Measurements from ENCODE around the gene PRRX2.
"Not testable (repeated sequence)": the region's sequence is repeated elsewhere in the genome, so short reads cannot be mapped to it uniquely, and the experiment has no call there.

Gene PRRX2

DNA sequence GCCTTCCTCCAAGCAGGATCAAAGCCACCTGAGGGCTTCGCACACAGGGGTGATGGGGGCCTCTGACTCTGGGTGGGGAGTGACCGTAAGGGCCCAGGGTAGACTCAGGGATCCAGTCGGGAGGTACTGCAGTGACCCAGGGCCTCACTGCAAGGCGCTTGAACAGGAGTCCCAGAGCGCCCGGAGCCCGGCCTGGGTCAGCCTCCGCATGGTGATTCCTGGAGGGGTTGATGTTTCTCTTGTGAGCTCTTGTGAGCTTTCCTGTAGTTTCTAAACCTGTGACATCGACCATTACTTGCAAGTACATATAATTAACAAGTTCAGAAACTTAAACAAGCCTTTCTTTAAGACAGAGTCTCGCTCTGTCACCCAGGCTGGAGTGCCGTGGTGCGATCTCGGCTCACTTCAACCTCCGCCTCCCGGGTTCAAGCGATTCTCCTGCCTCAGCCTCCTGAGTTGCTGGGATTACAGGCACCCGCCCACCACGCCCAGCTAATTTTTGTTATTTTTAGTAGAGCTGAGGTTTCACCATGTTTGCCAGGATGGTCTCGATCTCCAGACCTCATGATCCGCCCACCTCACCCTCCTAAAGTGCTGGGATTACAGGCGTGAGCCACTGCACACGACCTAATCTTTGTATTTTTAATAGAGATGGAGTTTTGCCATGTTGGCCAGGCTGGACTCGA is 67.6 kb downstream of the PRRX2 start:
- DNase-seq (ENCODE audit: low read depth in 2 of 2) = no peak

DNA sequence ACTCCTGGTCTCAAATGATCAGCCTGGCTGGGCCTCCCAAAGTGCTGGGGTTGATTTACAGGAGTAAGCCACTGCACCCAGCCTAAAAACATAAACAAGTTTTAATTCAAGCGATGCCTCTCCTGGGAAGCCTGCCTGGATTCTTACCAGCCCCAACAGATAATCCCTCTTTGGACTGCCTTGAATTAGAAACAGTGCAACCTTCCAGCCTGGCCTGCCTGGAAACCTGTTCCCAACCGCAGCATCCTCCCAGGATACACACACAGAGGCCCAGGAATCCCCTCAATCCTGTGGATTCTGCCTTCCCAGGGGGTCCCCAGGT is 68.1 kb downstream of the PRRX2 start:
- no peak for DNase-seq (ENCODE audit: low read depth in 2 of 2)

DNA sequence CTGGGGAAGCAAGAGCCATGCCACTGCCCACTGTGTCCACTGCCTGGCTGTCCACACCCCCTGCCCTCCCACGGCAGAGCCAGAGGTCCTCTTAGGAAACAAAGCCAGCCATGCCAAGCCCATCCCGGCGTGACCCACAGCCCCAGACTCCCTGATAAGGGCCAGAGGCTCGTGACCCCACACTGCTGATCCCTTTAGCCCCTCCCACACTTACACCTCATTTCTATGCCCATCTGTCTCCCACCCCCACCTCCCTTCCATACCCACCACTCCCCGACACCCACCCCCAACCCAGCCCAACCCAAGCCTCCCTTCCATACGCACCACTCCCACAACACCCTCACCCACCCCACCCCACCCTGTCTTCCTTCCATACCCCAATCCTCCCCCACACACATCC is 70.1 kb downstream of the PRRX2 start:
- DNase-seq (ENCODE audit: low read depth in 2 of 2) = no peak

DNA sequence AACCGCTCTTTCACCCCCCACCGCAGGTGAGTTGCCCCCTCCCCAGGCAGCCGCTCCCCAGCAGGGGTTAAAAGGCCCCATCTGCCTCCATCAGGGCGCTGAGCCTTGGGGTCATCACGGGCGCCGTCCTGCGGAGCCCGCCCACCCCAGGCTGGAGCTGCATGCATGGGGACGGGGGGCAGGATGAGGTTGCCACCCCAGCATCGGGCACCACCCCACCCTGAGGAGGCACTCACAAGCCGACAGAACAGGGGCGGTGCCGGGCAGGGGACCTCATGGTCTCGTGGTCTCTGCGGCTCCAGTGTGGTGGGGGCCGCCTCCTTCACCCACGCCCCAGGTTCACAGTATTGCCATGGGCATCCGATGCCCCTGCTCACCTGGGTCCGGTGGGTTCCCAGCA is 70.9 kb downstream of the PRRX2 start:
- DNase-seq (ENCODE audit: low read depth in 2 of 2) = no peak

DNA sequence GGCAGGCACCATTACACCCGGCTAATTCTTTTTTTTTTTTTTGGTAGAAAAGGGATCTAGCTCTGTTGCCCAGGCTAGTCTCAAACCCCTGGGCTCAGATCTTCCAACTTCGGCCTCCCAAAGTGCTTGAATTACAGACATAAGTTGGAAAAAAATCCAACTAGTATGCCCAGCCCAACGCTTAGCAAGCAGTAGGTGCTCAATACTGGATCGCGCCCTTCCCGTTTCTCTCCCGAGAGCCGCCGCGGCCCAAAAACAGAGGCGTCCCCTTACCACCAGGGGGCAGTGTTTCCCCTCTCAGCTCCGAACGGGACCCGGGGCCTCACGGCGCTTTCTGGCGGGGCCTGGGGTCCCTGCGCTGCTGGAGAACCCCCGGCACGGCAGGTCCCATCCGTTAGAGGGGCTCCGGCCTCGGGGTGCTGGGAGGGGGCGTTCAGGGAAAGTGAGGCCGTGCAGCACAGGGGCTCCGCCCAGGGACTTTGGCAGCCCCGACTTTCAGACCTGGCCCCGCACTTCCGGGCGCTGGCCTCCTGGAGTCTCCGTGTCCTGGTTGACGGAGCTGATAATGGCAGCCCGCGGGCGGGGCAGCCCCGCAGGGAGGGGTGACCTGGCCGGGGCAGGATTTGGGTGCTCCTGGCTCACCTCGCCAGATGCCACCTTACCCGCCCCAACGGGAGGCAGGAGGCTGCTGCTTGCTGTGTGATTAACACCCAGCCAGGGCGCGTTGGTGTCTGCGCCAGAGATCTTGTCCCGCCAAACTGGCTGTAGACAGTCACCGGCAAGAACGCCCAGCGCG is 72.2 kb downstream of the PRRX2 start:
- peak; percentile 80 to 91 for DNase-seq (ENCODE audit: low read depth in 2 of 2)

DNA sequence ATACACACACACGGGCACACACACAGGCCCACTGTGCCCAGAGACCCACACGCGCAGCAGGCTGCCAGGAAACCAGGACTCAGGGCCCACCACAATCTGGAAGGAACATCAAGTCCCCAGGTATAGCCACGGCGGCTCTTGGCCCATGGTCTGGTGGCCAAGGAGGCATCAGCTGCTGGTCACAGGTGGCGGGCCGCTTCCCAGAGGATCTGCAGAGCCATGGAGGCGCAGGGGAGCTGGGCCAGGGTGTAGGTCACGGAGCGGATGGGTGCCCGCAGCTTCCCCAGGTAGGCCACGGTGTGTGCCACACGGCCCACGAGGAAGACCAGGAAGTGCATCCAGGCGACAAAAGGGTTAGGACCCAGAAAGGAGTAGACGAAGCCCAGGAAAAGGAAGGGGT is 74.0 kb downstream of the PRRX2 start:
- no peak for DNase-seq (ENCODE audit: low read depth in 2 of 2)

DNA sequence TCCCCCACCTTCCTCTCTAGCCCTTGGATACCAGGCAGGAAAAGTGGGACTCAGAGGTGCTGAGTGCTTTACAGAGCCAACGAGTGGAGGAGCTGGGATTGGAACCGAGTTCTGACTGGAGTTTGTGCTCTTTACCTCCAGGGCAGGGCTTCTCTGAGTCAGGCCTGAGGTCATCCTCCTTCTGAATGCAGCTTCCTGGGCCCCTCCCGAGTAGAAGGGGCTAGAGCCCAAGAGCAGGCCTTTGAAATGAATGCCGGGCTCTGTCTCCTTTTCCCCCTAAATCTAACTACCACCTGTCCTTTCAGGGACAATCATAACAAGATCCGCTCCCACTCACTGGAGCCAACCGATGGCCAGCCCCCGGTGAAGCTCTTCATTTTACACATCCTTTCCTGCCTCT is 74.7 kb downstream of the PRRX2 start:
- DNase-seq (ENCODE audit: low read depth in 2 of 2) = no peak

DNA sequence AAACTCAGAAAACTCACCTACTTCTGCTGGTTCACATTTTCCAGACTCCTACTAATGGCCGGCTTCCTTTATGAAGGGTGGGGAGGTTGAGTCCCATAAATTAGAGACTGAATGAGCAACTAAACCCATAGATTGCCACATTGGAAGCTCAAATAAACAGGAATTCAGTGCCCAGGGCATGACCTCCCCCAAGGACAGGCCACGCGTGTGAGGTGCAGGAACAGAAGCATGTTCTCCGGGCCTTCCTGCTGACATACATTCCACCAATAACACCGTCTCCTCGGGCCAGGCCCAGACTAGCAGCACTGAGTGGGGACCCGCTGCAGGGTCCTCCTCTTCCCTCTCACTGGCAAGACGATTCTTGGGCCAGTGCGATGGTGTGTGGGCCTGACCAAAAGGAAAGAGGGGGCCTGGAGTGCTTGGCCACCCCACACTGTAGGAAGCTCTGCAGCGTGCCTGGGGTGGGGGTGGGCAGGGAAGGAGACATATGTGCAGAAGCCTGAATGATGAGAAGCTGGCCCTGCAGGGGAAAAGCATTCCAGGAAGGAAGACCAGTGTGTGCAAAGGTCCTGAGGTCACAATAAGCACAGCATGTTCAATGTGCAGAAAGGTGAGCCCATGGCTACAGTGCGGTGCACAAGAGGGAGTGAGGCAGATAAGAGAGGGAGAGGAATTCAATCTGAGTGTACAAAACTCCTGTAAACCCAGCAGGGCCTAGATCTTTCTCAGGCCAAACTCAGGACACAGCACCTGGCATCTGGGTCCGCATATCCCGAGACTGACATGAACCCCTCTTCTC is 75.4 kb downstream of the PRRX2 start:
- DNase-seq (ENCODE audit: low read depth in 2 of 2) = no peak

DNA sequence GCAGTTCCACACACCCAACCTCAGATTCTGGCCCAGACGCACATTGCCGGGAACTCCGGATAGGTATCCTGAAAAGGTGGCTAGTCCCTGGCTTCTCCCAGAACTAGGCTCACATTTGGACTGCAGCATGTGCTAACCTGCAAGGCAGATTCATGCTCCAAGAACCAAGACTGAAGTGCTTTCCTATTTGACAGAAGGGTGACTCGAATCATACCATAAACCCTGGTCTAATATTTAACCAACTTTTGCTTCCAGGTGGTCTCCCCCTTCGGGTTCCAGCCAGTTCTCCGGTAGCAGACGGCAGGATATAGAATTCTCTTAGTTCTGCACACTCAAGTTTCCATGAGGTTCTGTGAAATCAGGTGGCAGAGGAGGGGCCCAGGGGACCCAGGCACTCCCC is 79.8 kb downstream of the PRRX2 start:
- no peak for DNase-seq (ENCODE audit: low read depth in 2 of 2)

DNA sequence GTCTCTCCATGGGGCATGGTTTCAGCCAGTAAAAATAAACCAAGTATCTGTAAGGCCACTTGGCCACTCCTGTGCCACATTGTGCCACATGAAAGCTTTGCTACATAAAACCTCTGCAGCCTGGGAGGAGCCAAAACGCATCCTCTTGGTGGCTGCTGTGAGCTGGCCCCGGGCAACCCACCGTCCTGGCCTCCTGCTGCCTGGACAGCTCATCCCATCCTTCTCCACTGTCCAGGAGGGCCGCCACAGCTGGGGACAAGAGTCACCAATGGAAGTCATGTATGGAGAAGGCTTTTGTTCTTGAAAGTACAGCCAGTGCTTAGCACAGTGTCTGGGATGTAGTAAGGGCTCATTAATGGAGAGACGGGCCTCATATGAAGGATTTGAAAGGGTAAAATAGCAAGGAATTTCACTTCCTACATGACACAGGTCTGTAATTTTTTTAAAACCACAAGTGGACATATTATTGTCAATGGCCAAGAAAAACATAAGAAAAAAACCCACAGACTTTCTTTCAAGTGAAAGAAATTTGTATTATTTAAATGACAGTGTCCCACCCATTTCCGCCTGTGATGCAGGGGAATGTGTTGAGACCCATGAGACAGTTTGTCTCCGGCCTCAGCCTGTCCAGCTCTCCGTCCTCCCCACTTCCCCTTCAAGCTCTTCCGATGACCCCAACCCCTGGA is 80.8 kb downstream of the PRRX2 start:
- DNase-seq (ENCODE audit: low read depth in 2 of 2) = no peak

DNA sequence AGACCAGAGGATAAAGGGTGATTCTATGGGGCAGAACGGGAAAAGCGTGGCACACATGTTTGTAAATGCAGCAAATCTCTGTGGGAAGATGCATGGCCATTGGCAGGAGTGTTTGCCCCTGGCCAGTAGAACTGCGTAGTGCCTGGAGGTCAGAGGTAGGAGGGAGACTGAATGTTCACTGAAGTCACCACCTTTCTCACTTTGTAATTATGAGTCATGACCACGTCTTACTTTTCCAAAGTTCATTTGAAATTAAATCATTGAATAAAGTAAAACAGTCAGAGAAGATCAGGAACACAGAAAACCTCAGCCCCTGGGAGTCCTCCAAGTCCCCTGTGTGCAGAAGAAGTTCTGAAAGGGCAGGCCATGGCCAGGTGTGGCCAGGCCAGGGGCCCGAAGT is 82.8 kb downstream of the PRRX2 start:
- no peak for DNase-seq (ENCODE audit: low read depth in 2 of 2)

DNA sequence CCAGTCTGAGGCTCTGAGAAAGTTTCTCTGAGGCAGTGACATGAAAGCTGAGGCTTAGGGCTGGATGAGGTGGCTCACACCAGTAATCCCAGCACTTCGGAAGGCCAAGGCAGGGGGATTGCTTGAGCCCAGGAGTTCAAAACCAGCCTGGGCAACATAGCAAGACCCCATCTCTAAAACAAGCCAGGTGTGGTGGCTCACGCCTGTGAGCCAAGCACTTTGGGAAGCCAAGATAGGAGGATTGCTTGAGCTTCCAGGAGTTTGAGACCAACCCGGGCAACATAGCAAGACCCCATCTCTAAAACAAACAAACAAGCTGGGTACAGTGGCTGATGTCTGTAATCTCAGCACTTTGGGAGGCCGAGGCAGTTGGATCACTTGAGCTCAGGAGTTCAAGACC is 83.6 kb downstream of the PRRX2 start:
- not testable (repeated sequence) for DNase-seq (ENCODE audit: low read depth in 2 of 2)

DNA sequence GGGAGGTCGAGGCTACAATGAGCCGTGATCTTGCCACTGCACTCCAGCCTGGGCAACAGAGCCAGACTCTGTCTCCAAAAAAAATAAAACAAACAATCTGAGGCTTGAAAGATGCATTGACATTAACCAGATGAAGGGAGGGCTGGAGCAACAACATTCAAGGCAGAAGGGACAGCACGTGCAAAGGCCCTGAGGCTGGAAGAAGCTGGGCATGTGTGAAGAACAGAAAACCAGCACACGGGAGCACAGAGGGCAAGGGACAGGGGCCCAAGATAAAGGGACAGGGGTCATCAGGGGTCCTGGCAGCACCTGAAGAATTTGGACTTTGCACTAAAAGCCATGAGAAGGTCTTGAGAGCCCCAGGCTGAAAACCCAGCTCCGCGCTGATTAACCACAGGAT is 84.1 kb downstream of the PRRX2 start:
- DNase-seq (ENCODE audit: low read depth in 2 of 2) = no peak

DNA sequence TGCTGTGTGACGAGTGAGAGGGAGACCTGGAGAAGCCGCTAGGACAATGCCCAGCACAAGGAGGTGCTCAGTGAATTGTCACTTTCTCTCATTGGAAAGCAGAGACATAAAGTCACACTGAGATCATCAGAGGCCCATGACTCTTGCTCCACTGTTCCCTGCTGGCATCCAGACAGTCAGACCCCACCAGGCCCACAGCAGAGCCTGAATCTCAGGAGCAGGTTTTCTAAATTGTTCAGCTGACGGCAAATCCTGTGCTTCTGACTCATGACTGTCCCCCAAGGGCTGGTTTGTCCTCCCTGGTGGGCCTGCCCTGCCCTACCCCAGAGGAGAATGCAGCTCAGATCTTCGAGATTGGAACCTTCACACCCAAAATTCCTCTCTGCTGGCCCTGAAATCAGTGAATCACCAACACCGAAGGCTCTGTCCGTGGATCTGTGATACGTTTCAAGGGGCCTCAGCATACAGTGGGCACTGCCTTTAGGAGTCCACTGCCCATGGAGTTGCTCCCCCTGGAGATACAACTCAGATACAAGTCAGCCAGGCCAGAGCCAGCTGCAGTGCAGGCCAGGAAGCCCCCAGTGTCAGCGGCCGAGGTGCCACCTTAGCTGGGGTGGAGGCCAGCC is 84.7 kb downstream of the PRRX2 start:
- DNase-seq (ENCODE audit: low read depth in 2 of 2) = no peak

DNA sequence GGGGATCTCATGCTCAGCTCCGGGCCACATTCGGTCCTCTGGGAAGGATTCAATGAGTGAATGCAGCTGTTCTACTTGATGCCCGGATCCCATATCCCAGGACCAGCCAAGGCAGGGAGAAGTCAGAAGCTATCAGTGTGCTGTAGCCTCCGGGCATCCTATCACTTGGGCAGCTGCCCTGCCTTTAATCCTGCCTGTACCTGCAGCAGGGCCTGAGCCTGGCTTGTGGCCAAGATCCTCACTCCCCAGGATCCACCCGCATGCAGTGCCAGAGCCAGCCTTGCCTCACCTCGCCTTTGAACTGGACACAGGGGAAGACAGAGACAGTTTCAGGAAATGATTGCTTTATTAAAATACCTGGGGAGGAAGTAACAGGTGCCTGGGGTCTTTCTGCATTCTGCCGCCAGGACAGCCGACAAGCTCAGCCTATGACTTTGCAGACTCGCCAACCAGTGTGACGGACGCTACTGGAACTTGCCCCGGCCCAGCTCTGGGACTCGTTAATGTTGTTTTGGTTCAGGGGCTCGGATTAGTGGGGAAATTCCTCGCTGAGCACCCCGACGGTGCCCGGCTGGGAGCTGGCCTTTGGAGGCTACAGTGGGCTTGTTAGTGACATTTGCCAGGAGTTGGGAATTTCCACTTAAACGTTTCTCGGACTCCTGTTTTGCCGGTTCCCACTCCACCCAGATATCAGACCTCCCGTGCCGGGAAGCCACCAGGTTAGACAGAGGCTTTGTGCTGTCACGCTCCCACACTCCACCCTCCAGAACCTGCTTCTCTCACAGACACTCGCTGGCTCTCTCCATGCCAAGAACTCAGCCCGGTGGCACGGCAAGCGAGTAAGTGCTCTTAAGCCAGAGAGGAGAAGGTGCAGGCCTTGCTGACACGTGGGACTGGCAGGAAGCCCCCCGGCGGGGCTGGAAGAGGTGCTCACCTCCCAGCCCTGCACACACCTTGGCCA is 86.7 kb downstream of the PRRX2 start:
- no peak for DNase-seq (ENCODE audit: low read depth in 2 of 2)

DNA sequence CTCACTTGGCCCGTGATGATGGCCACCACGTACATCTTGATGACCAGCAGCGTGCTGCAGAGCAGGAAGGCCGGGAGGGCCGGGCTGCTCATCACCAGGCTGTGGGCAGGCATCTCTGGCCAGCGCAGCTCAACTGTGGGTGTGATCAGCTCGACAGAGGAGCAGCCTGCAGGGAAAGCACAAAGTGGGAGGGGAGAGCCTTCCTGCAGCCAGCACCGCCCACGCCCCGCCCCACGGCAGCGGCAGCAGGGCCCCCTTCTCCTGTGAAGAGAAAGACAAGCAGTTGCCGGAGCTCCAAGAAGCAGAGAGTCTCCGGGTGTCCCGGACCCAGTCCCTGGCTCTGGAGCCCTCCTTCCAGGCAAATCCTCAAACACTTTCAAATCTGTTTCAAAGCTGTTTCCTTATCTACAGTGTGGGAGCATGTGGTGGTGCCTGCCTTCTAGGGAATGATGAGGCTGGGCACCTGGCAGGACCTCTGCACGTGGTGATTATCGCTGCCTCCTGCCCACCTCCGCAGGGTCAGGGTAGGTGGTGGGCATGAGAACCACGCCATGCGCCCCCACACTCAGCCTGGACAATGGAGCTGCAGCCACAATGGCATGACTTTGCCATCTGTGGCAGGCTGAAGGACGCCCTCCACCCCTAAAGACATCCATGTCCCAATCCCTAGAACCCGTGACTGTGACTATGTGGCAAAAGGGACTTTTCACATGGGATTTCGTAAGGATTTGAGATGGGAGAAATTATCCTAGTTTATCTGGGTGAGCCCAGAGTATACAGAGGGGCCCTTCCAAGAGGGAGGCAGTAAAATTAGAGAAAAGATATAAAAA is 87.7 kb downstream of the PRRX2 start, which contains the start of gene PTGES:
Gene PTGES, minus strand, starts transcription at position 143 of the 830 bp plus-strand sequence. Its CDS starts 30 bp downstream, at position 113.
- DNase-seq (ENCODE audit: low read depth in 2 of 2) = peak; percentile 33 to 55

DNA sequence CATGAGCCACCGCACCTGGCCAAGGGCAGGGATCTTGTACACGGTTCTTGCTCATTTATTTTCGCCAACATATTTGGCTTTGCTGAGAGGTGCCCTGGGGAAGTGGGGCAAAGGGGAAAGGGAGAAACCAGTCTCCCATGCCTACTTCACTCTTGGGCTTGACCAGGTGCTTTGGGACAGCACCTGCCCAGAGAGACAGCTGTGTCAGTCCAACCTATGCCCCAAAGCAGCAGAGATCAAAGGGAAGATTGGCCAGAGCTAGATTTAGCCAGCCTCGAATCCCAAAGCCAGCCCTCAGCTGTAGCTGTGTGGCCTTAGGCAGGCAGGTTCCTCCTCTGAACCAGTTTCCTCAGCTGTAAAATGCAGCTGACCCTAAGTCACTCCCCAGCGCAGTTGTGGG is 89.7 kb downstream of the PRRX2 start:
- DNase-seq (ENCODE audit: low read depth in 2 of 2) = no peak

DNA sequence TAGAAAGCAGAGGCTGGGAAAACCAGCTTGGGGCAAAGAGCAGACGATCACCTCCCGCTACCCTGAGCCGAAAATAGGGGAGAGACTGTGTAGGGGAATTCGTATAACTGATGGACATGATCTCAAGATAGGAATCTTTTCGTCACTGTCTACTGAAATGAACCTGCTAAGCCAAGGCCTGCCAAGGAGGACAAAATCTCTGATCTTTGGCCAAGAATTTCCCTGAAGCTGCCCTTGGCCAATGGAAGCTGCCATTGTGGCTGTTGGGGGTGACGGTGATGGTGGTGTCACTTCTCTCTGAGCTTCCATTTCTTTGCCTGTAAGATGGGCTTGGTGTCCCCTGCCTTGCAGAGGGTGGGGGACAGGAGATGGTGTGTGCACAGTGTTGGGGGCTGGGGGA is 90.7 kb downstream of the PRRX2 start:
- no peak for DNase-seq (ENCODE audit: low read depth in 2 of 2)

DNA sequence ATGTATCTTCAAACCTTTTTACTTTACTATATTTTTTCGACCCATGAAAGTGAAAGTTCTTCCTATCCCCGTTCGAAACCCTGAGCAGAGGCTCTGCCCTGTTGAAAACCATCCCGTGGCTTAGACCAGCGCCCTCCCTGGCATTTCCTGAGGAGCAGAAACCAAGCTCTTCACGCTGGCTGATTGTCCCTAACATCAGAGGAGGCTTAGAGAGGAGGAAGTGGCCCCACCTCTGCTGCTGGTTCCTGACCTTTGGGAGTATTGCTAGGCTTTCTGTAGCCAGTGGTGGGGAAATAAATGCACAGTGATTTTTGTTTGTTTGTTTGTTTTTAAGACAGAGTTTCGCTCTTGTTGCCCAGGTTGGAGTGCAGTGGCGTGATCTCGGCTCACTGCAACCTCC is 91.6 kb downstream of the PRRX2 start:
- no peak for DNase-seq (ENCODE audit: low read depth in 2 of 2)

DNA sequence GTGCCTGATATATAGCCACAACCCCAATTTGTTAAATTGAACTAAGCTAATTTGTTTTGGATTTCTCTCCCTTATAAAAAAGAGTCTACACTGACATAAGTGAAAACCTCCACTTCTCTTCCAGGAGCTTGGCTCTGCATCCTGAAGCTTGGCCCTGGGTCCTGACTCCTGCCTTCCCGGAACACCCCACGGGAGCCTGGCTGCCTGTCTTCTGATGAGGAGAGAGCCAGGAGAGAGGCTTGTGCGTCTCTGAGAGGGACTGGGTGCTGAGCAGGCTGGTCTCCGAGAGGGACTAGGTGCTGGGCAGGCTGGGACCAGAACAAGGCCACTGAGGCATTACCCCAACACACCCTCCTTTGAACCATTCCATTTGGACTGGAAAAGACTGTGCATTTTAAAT is 93.9 kb downstream of the PRRX2 start:
- no peak for DNase-seq (ENCODE audit: low read depth in 2 of 2)
